Stimulated activated memory B cell treated with anti-CD40 and anti-IgM and Interleukin-4, amounts not matched to agents 10 μg/mL and 1 μg/mL and 100 μg/mL, for 72 hours (primary cell): ENCODE data around the gene CELF4.
A peak's percentile ranks its signal among the peaks of the same experiment; 100 is the strongest.

Experiments
- ATAC-seq: fragments of 150-1000 bp; cut with Tn5 transposase; 2 replicates; pipeline ENCODE4 v1.10.0; 2021
- H3K27ac Mint-ChIP-seq: one replicate; pipeline ENCODE4 v1.8.0; 2022; ENCODE audit warnings: mild to moderate bottlenecking, mixed read lengths
- H3K27me3 Mint-ChIP-seq: one replicate; pipeline ENCODE4 v1.8.0; 2022; ENCODE audit warnings: mixed read lengths
- H3K36me3 Mint-ChIP-seq: one replicate; pipeline ENCODE4 v1.8.0; 2022; ENCODE audit warnings: mixed read lengths
- H3K4me1 Mint-ChIP-seq: one replicate; pipeline ENCODE4 v1.8.0; 2022; ENCODE audit warnings: mixed read lengths
- H3K4me3 Mint-ChIP-seq: one replicate; pipeline ENCODE4 v1.8.0; 2022; ENCODE audit warnings: mild to moderate bottlenecking, moderate library complexity, mixed read lengths
- H3K9me3 Mint-ChIP-seq: one replicate; pipeline ENCODE4 v1.8.0; 2022; ENCODE audit warnings: mixed read lengths

Gene CELF4

DNA sequence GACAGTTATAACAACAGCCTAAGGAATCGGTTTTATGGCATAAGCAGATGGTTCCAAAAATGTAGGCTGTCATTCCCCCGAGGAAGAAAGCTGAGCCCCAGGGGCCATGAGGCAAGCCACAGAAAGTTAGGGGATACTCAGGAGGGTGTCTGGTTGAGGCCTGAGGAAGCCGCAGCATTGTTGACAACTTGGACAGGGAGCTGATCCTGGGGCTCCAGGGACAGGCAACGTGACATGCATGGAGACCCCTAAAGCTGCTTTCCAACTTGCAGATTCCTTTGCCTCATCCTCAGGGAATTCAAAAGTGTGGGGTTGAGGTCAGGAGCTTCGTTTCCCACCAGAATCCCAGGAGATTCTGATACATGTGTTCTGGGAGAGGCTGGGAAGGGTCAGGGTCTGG is 20.9 kb downstream of the CELF4 start:
- H3K9me3 Mint-ChIP-seq, result no peaks in the 10 kb centered on the region
- no peak overlapping the region for H3K4me3 Mint-ChIP-seq
- no peak overlapping the region for H3K27ac Mint-ChIP-seq
- no peaks in the 10 kb centered on the region for H3K36me3 Mint-ChIP-seq
- ATAC-seq, result no peak
- no peaks in the 10 kb centered on the region for H3K4me1 Mint-ChIP-seq
- peaks cover 34% of the 10 kb centered on the region for H3K27me3 Mint-ChIP-seq

GRCh38 chr18:37544217-37544616 is 21.4 kb downstream of the CELF4 start:
- ATAC-seq, result no peak
- H3K9me3 Mint-ChIP-seq, result no peaks in the 10 kb centered on the region
- H3K27me3 Mint-ChIP-seq, result peaks cover 34% of the 10 kb centered on the region
- no peak overlapping the region for H3K27ac Mint-ChIP-seq
- no peaks in the 10 kb centered on the region for H3K36me3 Mint-ChIP-seq
- no peak overlapping the region for H3K4me3 Mint-ChIP-seq
- H3K4me1 Mint-ChIP-seq, result no peaks in the 10 kb centered on the region

GRCh38 chr18:37543321-37543720 is 22.3 kb downstream of the CELF4 start:
- H3K9me3 Mint-ChIP-seq, result no peaks in the 10 kb centered on the region
- no peak for ATAC-seq
- peaks cover 1% of the 10 kb centered on the region for H3K4me1 Mint-ChIP-seq

GRCh38 chr18:37541517-37541916 is 24.1 kb downstream of the CELF4 start:
- ATAC-seq, result no peak
- no peaks in the 10 kb centered on the region for H3K9me3 Mint-ChIP-seq
- H3K4me3 Mint-ChIP-seq, result no peak overlapping the region
- peaks cover 46% of the 10 kb centered on the region for H3K27me3 Mint-ChIP-seq
- H3K4me1 Mint-ChIP-seq, result peaks cover 6% of the 10 kb centered on the region
- H3K27ac Mint-ChIP-seq, result no peak overlapping the region
- H3K36me3 Mint-ChIP-seq, result no peaks in the 10 kb centered on the region

More at GRCh38 chr18:37543321-37543720, 22.3 kb downstream of the CELF4 start:
- Mint-ChIP-seq H3K36me3 (no peaks in the 10 kb centered on the region), H3K27ac (no peak overlapping the region), H3K27me3 (peaks cover 38% of the 10 kb centered on the region), H3K4me3 (no peak overlapping the region)

DNA sequence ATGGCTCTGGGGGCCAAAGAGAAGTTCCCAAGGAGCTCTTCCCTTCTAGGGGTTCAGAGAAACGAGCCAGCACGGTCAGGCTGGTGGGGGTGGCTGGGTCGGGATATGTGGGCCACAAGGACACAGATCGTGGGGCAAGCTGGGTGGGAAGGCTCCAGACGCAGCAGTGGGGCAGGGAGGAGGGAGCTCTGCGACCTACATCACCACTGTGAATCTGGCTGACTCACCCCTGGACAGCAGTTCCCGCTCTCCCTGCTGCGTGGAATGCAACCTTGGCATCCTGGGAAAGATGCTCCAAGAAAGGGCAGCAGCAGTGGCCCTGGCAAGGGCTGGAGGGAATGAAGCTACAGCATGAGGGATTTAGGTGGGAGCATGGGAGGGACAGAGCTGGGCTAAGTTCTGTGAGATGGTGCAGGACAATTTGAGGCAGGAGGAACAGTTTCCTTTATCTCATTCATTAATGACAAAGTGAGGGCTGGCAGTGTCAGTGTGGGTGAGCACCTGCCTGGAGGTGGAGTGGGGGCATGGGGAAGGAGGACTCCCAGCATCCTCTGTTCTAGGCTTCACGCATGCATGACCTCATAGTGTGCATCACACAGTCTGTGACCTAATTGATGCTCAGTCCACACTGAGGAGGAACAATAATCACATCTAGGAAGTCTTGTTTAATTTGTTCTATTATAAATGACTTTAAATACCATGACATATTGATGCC is 25.0 kb downstream of the CELF4 start:
- H3K27ac Mint-ChIP-seq, result no peak overlapping the region
- H3K36me3 Mint-ChIP-seq, result no peaks in the 10 kb centered on the region
- no peaks in the 10 kb centered on the region for H3K9me3 Mint-ChIP-seq
- ATAC-seq, result no peak
- no peak overlapping the region for H3K4me3 Mint-ChIP-seq
- H3K27me3 Mint-ChIP-seq, result peaks cover 46% of the 10 kb centered on the region
- H3K4me1 Mint-ChIP-seq, result peaks cover 6% of the 10 kb centered on the region

DNA sequence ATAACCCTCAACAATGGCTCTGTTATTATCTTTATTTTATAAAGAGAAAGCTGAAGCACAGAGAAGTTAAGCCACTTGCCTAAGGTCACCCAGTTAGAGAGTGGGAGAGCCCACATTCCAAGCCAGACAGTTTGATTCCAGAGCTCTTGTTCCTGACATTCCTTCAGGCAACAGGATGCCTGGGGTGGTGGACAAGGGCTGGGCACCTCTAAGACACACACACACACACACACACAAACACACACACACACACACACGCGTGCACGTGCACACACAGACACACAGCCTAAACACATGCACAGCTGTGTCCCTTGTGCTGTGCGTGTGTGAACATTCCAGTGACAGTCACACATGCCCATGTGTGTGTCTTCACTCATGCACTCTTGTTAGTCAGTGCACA is 26.4 kb downstream of the CELF4 start:
- no peaks in the 10 kb centered on the region for H3K36me3 Mint-ChIP-seq
- no peak for ATAC-seq
- H3K4me1 Mint-ChIP-seq, result peaks cover 6% of the 10 kb centered on the region
- H3K4me3 Mint-ChIP-seq, result no peak overlapping the region
- H3K9me3 Mint-ChIP-seq, result no peaks in the 10 kb centered on the region
- no peak overlapping the region for H3K27ac Mint-ChIP-seq
- peaks cover 46% of the 10 kb centered on the region for H3K27me3 Mint-ChIP-seq

GRCh38 chr18:37538526-37539205 is 26.9 kb downstream of the CELF4 start:
- H3K9me3 Mint-ChIP-seq, result no peaks in the 10 kb centered on the region
- peaks cover 45% of the 10 kb centered on the region for H3K27me3 Mint-ChIP-seq
- H3K4me1 Mint-ChIP-seq, result peaks cover 6% of the 10 kb centered on the region
- no peaks in the 10 kb centered on the region for H3K36me3 Mint-ChIP-seq
- H3K27ac Mint-ChIP-seq, result no peak overlapping the region
- H3K4me3 Mint-ChIP-seq, result no peak overlapping the region
- no peak for ATAC-seq

- peak; percentile 48 for ATAC-seq
- no peaks in the 10 kb centered on the region for H3K36me3 Mint-ChIP-seq
- peaks cover 38% of the 10 kb centered on the region for H3K27me3 Mint-ChIP-seq
- H3K4me1 Mint-ChIP-seq, result peaks cover 6% of the 10 kb centered on the region
- H3K9me3 Mint-ChIP-seq, result no peaks in the 10 kb centered on the region
- no peak overlapping the region for H3K27ac Mint-ChIP-seq
- H3K4me3 Mint-ChIP-seq, result no peak overlapping the region
These were observed 27.6 kb downstream of the CELF4 start for GRCh38 chr18:37537868-37538525.

DNA sequence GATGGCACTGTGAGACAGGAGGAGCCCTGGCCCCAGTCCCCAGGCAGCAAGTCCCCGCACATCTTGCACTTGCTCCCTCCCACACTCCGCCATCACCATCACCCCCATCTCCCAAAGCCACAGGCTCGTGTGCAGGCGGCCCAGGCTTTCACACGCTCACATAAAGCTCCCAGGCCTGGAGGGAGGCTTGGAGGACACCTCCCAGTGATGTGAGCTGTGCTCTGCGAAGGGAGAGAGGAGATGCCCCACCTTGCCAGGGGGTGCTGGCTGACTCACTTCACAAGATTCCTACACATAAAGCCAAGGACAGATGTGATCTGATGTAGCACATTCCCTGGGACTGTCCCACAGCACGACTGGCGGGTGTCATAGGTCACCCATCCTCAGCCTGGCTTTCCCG is 28.9 kb downstream of the CELF4 start:
- Mint-ChIP-seq H3K36me3 (no peaks in the 10 kb centered on the region), H3K4me1 (peaks cover 6% of the 10 kb centered on the region), H3K27me3 (peaks cover 31% of the 10 kb centered on the region), H3K27ac (no peak overlapping the region), H3K4me3 (no peak overlapping the region), H3K9me3 (no peaks in the 10 kb centered on the region)
- no peak for ATAC-seq

DNA sequence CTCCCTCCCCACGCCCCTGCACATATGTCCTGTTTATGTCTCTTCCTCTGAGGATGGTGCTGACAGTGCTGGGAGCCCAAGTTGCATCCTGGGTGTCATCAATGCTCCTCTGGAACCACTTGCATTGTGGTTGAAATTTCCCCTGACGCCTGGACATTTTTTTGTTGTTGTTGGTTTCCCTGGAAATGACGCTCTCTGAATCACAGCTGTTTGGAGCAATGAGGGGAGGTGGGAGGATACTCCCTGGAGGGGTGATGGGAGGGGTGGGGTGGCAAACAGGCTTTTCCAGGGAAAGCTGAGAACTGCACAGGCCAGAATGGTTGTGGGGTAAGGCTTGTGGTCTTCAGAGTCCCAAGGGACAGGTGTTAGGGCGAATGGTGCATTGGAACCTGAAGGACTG is 29.6 kb downstream of the CELF4 start:
- no peak overlapping the region for H3K27ac Mint-ChIP-seq
- ATAC-seq, result no peak
- peaks cover 29% of the 10 kb centered on the region for H3K27me3 Mint-ChIP-seq
- no peaks in the 10 kb centered on the region for H3K36me3 Mint-ChIP-seq
- no peaks in the 10 kb centered on the region for H3K9me3 Mint-ChIP-seq
- H3K4me3 Mint-ChIP-seq, result no peak overlapping the region
- H3K4me1 Mint-ChIP-seq, result peaks cover 6% of the 10 kb centered on the region

GRCh38 chr18:37534627-37535026 is 31.0 kb downstream of the CELF4 start:
- no peaks in the 10 kb centered on the region for H3K9me3 Mint-ChIP-seq
- no peak overlapping the region for H3K4me3 Mint-ChIP-seq
- no peak overlapping the region for H3K27ac Mint-ChIP-seq
- ATAC-seq, result no peak
- no peaks in the 10 kb centered on the region for H3K36me3 Mint-ChIP-seq
- H3K4me1 Mint-ChIP-seq, result peaks cover 18% of the 10 kb centered on the region
- H3K27me3 Mint-ChIP-seq, result peaks cover 36% of the 10 kb centered on the region

DNA sequence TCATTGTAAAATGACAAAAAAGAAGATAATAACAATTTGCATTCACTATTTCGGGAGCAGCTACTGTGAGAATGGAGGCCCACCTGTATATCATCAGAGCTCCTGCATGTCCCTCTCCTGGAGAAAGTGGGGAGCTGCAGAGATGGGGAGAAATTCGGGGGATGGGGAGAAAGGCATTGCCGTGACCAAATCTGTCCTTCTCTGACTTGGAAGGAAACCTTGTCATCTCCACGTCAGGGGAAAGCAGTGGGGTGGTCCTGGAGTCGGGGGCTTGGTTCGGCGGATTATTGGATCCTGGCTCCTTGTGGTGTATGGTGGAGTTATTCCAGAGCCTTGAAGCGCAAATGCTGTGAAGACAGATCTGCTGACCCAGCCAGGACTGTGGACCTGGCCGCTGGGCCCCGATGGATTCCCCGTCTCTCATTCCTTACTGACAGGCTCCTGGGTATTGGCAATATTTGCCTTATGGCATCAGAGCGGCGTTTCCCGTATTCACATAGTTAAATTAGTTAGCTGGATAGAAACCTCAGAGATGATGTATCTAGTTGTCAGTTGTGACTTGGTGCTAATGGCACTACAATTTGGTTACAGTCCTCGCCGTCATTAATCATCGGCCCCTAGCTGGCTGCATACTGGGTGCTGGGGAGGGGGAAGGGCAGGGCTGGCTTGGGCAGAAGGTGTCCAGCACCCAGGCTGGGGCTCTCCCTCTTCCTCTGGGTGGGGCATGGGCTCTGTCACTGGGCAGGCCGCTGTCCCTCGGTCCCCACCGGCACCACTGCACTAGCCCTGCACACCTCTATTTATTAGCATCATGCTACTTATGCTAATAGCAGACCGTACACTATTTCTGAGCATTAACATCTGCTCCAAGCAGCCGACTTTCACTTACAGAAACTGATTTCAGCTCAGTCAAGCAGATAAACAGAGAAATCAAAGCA is 31.7 kb downstream of the CELF4 start:
- ATAC-seq, result no peak
- no peaks in the 10 kb centered on the region for H3K9me3 Mint-ChIP-seq
- peaks cover 36% of the 10 kb centered on the region for H3K27me3 Mint-ChIP-seq
- peaks cover 24% of the 10 kb centered on the region for H3K4me1 Mint-ChIP-seq
- no peak overlapping the region for H3K27ac Mint-ChIP-seq
- H3K36me3 Mint-ChIP-seq, result no peaks in the 10 kb centered on the region
- no peak overlapping the region for H3K4me3 Mint-ChIP-seq

DNA sequence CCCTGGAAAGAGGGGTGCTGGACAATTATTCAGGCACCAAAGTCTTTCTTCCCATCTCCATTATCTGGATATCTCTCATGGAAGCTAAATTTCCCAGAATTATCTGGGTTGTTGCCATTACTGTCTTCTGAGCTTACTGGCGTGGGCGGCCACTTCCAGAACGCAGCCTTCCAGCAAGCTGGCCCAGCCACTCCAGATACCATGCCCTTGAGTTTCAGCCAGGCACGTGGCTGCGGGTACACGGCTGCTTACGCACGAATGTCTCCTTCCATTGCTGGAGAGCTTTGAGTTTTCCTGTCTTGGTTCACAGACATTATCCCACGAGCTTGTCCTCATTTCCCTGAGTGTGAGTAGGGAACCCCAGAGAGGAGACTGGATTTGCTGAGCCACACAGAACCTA is 32.7 kb downstream of the CELF4 start:
- Mint-ChIP-seq H3K27me3 (peaks cover 28% of the 10 kb centered on the region), H3K4me1 (peaks cover 18% of the 10 kb centered on the region), H3K9me3 (no peaks in the 10 kb centered on the region), H3K27ac (no peak overlapping the region), H3K36me3 (no peaks in the 10 kb centered on the region), H3K4me3 (no peak overlapping the region)
- ATAC-seq, result no peak

- ATAC-seq, result peak; percentile 65
- H3K4me1 Mint-ChIP-seq, result peaks cover 23% of the 10 kb centered on the region
- H3K9me3 Mint-ChIP-seq, result no peaks in the 10 kb centered on the region
- H3K27me3 Mint-ChIP-seq, result peaks cover 22% of the 10 kb centered on the region
- H3K4me3 Mint-ChIP-seq, result no peak overlapping the region
- H3K27ac Mint-ChIP-seq, result no peak overlapping the region
- no peaks in the 10 kb centered on the region for H3K36me3 Mint-ChIP-seq
These were observed 35.7 kb downstream of the CELF4 start for GRCh38 chr18:37529863-37530262.

- no peak for ATAC-seq
- Mint-ChIP-seq H3K4me3 (no peak overlapping the region), H3K27me3 (peaks cover 27% of the 10 kb centered on the region), H3K27ac (no peak overlapping the region), H3K9me3 (no peaks in the 10 kb centered on the region), H3K4me1 (peaks cover 25% of the 10 kb centered on the region), H3K36me3 (no peaks in the 10 kb centered on the region)
These were observed 36.3 kb downstream of the CELF4 start for GRCh38 chr18:37529296-37529695.
